KMS-11 (cell line): ENCODE data around the gene KCNN3.

ENCODE experiments used
- H2AFZ ChIP-seq: fragments of 200-600 bp; sonication (generic); 2 replicates; pipeline ENCODE4 v1.6.1; 2016; ENCODE audit warnings: antibody characterized with exemption, mixed run types, low read depth
- H3K27ac ChIP-seq: fragments of 200-600 bp; sonication (generic); 2 replicates; pipeline ENCODE4 v1.6.1; 2016; ENCODE audit warnings: mild to moderate bottlenecking, mixed run types
- H3K27me3 ChIP-seq: fragments of 200-600 bp; sonication (generic); 2 replicates; pipeline ENCODE4 v1.6.1; 2017; ENCODE audit warnings: mild to moderate bottlenecking, low read depth, mixed run types, moderate library complexity; ENCODE audit not compliant: insufficient read depth
- H3K36me3 ChIP-seq: fragments of 200-600 bp; sonication (generic); 2 replicates; pipeline ENCODE4 v1.6.1; 2017; ENCODE audit warnings: mild to moderate bottlenecking, mixed run types; ENCODE audit not compliant: insufficient read depth
- H3K4me1 ChIP-seq: fragments of 200-600 bp; sonication (generic); 2 replicates; pipeline ENCODE4 v1.6.1; 2016; ENCODE audit warnings: mild to moderate bottlenecking, low read depth, mixed run types; ENCODE audit not compliant: poor library complexity, severe bottlenecking
- H3K4me2 ChIP-seq: fragments of 200-600 bp; sonication (generic); 2 replicates; pipeline ENCODE4 v1.7.0; 2016; ENCODE audit warnings: mild to moderate bottlenecking, mixed run types
- H3K4me3 ChIP-seq: fragments of 200-600 bp; sonication (generic); IDR thresholded peaks from 2 replicates; pipeline ENCODE4 v1.6.1; 2017; ENCODE audit warnings: low read depth, low read length, mixed read lengths; ENCODE audit not compliant: insufficient read depth
- H3K79me2 ChIP-seq: fragments of 200-600 bp; sonication (generic); 2 replicates; pipeline ENCODE4 v1.6.1; 2016; ENCODE audit warnings: low read depth, mixed run types; ENCODE audit not compliant: insufficient read depth
- H3K9ac ChIP-seq: fragments of 200-600 bp; sonication (generic); 2 replicates; pipeline ENCODE4 v1.6.1; 2016; ENCODE audit warnings: mild to moderate bottlenecking, mixed run types
- H4K20me1 ChIP-seq: fragments of 200-600 bp; sonication (generic); 2 replicates; pipeline ENCODE4 v1.6.1; 2016; ENCODE audit warnings: mild to moderate bottlenecking, mixed run types; ENCODE audit not compliant: insufficient read depth
- CTCF ChIP-seq: fragments of 200-600 bp; sonication (generic); conservative IDR thresholded peaks from 2 replicates; pipeline ENCODE4 v1.6.1; 2017; ENCODE audit warnings: low read depth, mild to moderate bottlenecking, antibody characterized with exemption, low read length, moderate library complexity, mixed read lengths

KCNN3 gene

GRCh38 chr1:154752273-154753030, 117.6 kb downstream of the KCNN3 start:
- peak; percentile 78 for TF ChIP-seq CTCF
- H3K9ac ChIP-seq: peak overlapping the region; percentile 11; the same call in 1 of the 2 replicates
- H3K79me2 ChIP-seq: no peaks in the 10 kb centered on the region
- peaks cover 60% of the 10 kb centered on the region for H3K4me1 ChIP-seq
- H3K4me2 ChIP-seq: peak overlapping the region; percentile 81
- H4K20me1 ChIP-seq: 0 out of 2 replicates have a peak, but pooled peaks cover 5% of the 10 kb centered on the region
- H3K4me3 ChIP-seq: no peak overlapping the region
- H3K27ac ChIP-seq: peak overlapping the region; percentile 57
- H2AFZ ChIP-seq: peak overlapping the region; percentile 12; the same call in 1 of the 2 replicates
- H3K27me3 ChIP-seq: peaks cover 57% of the 10 kb centered on the region
- no peaks in the 10 kb centered on the region for H3K36me3 ChIP-seq

- TF ChIP-seq CTCF: peak; percentile 7; the same call in 1 of the 2 replicates
- Histone ChIP-seq H2AFZ (peak overlapping the region; percentile 12; the same call in 1 of the 2 replicates), H3K9ac (peak overlapping the region; percentile 11; the same call in 1 of the 2 replicates)
Observed at GRCh38 chr1:154751690-154752089, 118.4 kb downstream of the KCNN3 start.

GRCh38 chr1:154750681-154751665, 119.1 kb downstream of the KCNN3 start:
- Histone ChIP-seq H2AFZ (peak overlapping the region; percentile 12; the same call in 1 of the 2 replicates), H3K27me3 (peaks cover 57% of the 10 kb centered on the region), H3K4me2 (peak overlapping the region; percentile 81), H3K79me2 (no peaks in the 10 kb centered on the region), H3K4me3 (peak overlapping the region; percentile 73), H3K27ac (peak overlapping the region; percentile 57), H4K20me1 (0 out of 2 replicates have a peak, but pooled peaks cover 9% of the 10 kb centered on the region), H3K36me3 (no peaks in the 10 kb centered on the region), H3K9ac (peak overlapping the region; percentile 11; the same call in 1 of the 2 replicates), H3K4me1 (peaks cover 75% of the 10 kb centered on the region)
- TF ChIP-seq CTCF: peak; percentile 87

More at GRCh38 chr1:154751690-154752089, 118.4 kb downstream of the KCNN3 start:
- Histone ChIP-seq H3K27me3 (peaks cover 57% of the 10 kb centered on the region), H3K79me2 (no peaks in the 10 kb centered on the region), H3K4me3 (peak overlapping the region; percentile 73), H3K4me1 (peaks cover 67% of the 10 kb centered on the region), H3K36me3 (no peaks in the 10 kb centered on the region), H4K20me1 (0 out of 2 replicates have a peak, but pooled peaks cover 5% of the 10 kb centered on the region), H3K27ac (peak overlapping the region; percentile 57), H3K4me2 (peak overlapping the region; percentile 81)

- Histone ChIP-seq H3K79me2 (no peaks in the 10 kb centered on the region), H3K9ac (no peak overlapping the region), H3K4me1 (peaks cover 92% of the 10 kb centered on the region), H2AFZ (no peak overlapping the region), H3K4me3 (no peak overlapping the region), H3K27me3 (peaks cover 64% of the 10 kb centered on the region), H3K4me2 (peak overlapping the region; percentile 71), H3K36me3 (no peaks in the 10 kb centered on the region), H4K20me1 (0 out of 2 replicates have a peak, but pooled peaks cover 9% of the 10 kb centered on the region), H3K27ac (no peak overlapping the region)
- TF ChIP-seq CTCF: peak; percentile 82
Observed at GRCh38 chr1:154749078-154749760, 120.9 kb downstream of the KCNN3 start.
